ENCODE results near the gene PODN.

Gene PODN

GRCh38 chr1:53031732-53032131 lies 30.3 kb upstream of the PODN start:
- H3K4me1 ChIP-seq (ENCODE audit: control insufficient read depth, insufficient read depth, low read length), result no peaks in the 10 kb centered on the region
- H3K4me3 ChIP-seq (ENCODE audit: low read depth, low read length), result no peak overlapping the region
- no peaks in the 10 kb centered on the region for H3K36me3 ChIP-seq (ENCODE audit: control insufficient read depth, insufficient read depth, low read length)
- H3K9ac ChIP-seq (ENCODE audit: low read depth, low read length), result no peak overlapping the region
- H3K9me3 ChIP-seq (ENCODE audit: control insufficient read depth, insufficient read depth, low read length), result no peaks in the 10 kb centered on the region
- H3K27me3 ChIP-seq (ENCODE audit: control insufficient read depth, insufficient read depth, low read length), result no peaks in the 10 kb centered on the region

DNA sequence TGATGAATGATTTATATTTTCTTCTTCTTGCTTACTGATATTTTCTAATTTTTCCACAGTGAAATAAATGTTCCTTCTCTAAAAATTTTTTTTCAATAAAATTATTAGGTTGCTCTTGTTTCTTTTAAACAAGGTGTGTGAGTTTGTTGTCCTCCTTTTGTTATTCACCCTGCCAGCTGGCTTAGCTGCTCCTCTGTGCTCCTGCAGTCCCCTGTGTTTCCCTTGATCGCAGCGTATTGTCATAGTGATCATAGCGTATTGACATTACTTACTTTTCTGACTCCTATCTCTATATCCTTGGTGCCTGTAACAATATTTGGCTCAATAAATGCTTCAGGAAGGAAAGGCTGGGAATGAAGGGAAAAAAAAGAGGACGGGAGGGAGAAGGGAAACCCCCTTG lies 24.9 kb upstream of the PODN start:
- Histone ChIP-seq H3K27me3 (ENCODE audit: control insufficient read depth, insufficient read depth, low read length) (no peaks in the 10 kb centered on the region), H3K4me3 (ENCODE audit: low read depth, low read length) (no peak overlapping the region), H3K36me3 (ENCODE audit: control insufficient read depth, insufficient read depth, low read length) (no peaks in the 10 kb centered on the region), H3K9me3 (ENCODE audit: control insufficient read depth, insufficient read depth, low read length) (no peaks in the 10 kb centered on the region), H3K9ac (ENCODE audit: low read depth, low read length) (no peak overlapping the region), H3K4me1 (ENCODE audit: control insufficient read depth, insufficient read depth, low read length) (no peaks in the 10 kb centered on the region)

- no peaks in the 10 kb centered on the region for H3K9me3 ChIP-seq (ENCODE audit: control insufficient read depth, insufficient read depth, low read length)
- H3K4me3 ChIP-seq (ENCODE audit: low read depth, low read length), result no peak overlapping the region
- no peaks in the 10 kb centered on the region for H3K36me3 ChIP-seq (ENCODE audit: control insufficient read depth, insufficient read depth, low read length)
- no peaks in the 10 kb centered on the region for H3K27me3 ChIP-seq (ENCODE audit: control insufficient read depth, insufficient read depth, low read length)
- H3K9ac ChIP-seq (ENCODE audit: low read depth, low read length), result no peak overlapping the region
- H3K4me1 ChIP-seq (ENCODE audit: control insufficient read depth, insufficient read depth, low read length), result no peaks in the 10 kb centered on the region
Measured at GRCh38 chr1:53038566-53038965, 23.4 kb upstream of the PODN start.

DNA sequence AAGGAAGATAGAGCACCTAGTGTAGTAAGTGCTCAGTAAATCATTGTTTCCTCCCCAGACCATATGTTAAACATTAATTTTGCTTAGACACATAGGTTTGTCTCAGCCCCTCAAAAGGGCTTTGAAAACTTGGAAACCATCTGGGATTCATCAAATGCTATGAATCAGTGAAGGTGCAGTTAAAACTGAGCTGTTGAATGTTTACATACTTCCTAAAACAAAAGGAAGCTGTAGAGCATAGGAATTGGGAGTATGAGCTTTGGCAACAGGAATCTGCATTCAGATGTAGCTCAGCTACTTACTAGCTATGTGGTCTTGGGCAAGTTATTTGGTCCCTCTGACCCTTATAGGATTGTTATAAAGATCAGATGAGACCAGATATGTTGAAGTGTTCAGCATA lies 18.7 kb upstream of the PODN start:
- H3K27me3 ChIP-seq (ENCODE audit: control insufficient read depth, insufficient read depth, low read length), result no peaks in the 10 kb centered on the region
- H3K4me3 ChIP-seq (ENCODE audit: low read depth, low read length), result no peak overlapping the region
- no peaks in the 10 kb centered on the region for H3K9me3 ChIP-seq (ENCODE audit: control insufficient read depth, insufficient read depth, low read length)
- no peak overlapping the region for H3K9ac ChIP-seq (ENCODE audit: low read depth, low read length)
- H3K4me1 ChIP-seq (ENCODE audit: control insufficient read depth, insufficient read depth, low read length), result no peaks in the 10 kb centered on the region
- no peaks in the 10 kb centered on the region for H3K36me3 ChIP-seq (ENCODE audit: control insufficient read depth, insufficient read depth, low read length)

DNA sequence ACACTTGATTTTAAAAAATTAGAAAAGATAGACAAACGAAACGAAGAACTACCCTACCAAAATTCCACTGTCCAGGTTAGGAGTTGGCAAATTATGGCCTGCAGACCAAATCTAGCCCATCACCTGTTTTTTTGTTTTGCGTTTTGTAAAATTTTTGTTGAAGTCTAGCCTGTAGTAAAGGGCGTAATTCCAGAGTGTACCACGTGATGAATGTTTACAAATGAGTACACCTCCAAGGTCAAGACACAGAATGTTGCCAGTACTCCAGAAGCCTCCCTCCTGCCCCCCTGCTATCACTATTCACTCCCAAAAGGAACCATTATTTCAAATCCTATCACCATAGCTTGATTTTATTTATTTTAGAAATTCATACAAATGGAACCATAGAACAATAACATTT lies 17.1 kb upstream of the PODN start:
- H3K4me1 ChIP-seq (ENCODE audit: control insufficient read depth, insufficient read depth, low read length), result peaks cover 7% of the 10 kb centered on the region
- no peaks in the 10 kb centered on the region for H3K9me3 ChIP-seq (ENCODE audit: control insufficient read depth, insufficient read depth, low read length)
- H3K36me3 ChIP-seq (ENCODE audit: control insufficient read depth, insufficient read depth, low read length), result no peaks in the 10 kb centered on the region
- H3K27me3 ChIP-seq (ENCODE audit: control insufficient read depth, insufficient read depth, low read length), result no peaks in the 10 kb centered on the region
- H3K4me3 ChIP-seq (ENCODE audit: low read depth, low read length), result no peak overlapping the region
- no peak overlapping the region for H3K9ac ChIP-seq (ENCODE audit: low read depth, low read length)

DNA sequence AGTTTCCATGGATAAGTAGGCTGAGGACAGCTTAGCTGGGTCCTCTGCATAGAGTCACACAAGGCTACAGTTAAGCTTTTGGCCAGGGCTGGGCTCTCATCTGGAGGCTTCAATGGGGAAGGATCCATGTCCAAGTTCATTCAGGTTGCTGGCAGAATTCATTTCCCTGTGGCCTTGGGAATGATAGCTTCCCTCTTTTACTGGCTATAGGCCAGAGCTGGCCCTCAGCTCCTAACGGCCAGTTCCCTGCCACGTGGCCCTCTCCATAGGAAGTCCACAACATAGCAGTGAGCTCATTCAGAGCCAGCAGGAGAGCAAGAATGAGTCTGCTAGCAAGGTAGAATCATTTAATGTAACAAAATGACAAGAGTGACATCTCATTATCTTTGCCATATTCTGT lies 15.1 kb upstream of the PODN start:
- Histone ChIP-seq H3K9me3 (ENCODE audit: control insufficient read depth, insufficient read depth, low read length) (no peaks in the 10 kb centered on the region), H3K4me3 (ENCODE audit: low read depth, low read length) (no peak overlapping the region), H3K9ac (ENCODE audit: low read depth, low read length) (no peak overlapping the region), H3K36me3 (ENCODE audit: control insufficient read depth, insufficient read depth, low read length) (no peaks in the 10 kb centered on the region), H3K27me3 (ENCODE audit: control insufficient read depth, insufficient read depth, low read length) (no peaks in the 10 kb centered on the region), H3K4me1 (ENCODE audit: control insufficient read depth, insufficient read depth, low read length) (peaks cover 10% of the 10 kb centered on the region)

- Histone ChIP-seq H3K9me3 (ENCODE audit: control insufficient read depth, insufficient read depth, low read length) (no peaks in the 10 kb centered on the region), H3K27me3 (ENCODE audit: control insufficient read depth, insufficient read depth, low read length) (no peaks in the 10 kb centered on the region), H3K4me3 (ENCODE audit: low read depth, low read length) (no peak overlapping the region), H3K4me1 (ENCODE audit: control insufficient read depth, insufficient read depth, low read length) (peaks cover 10% of the 10 kb centered on the region), H3K9ac (ENCODE audit: low read depth, low read length) (no peak overlapping the region), H3K36me3 (ENCODE audit: control insufficient read depth, insufficient read depth, low read length) (no peaks in the 10 kb centered on the region)
Measured at GRCh38 chr1:53047737-53048736, 14.0 kb upstream of the PODN start.

GRCh38 chr1:53048960-53049573 lies 12.9 kb upstream of the PODN start:
- H3K9me3 ChIP-seq (ENCODE audit: control insufficient read depth, insufficient read depth, low read length), result no peaks in the 10 kb centered on the region
- H3K27me3 ChIP-seq (ENCODE audit: control insufficient read depth, insufficient read depth, low read length), result no peaks in the 10 kb centered on the region
- H3K36me3 ChIP-seq (ENCODE audit: control insufficient read depth, insufficient read depth, low read length), result no peaks in the 10 kb centered on the region
- no peak overlapping the region for H3K9ac ChIP-seq (ENCODE audit: low read depth, low read length)
- H3K4me1 ChIP-seq (ENCODE audit: control insufficient read depth, insufficient read depth, low read length), result peaks cover 10% of the 10 kb centered on the region
- no peak overlapping the region for H3K4me3 ChIP-seq (ENCODE audit: low read depth, low read length)

DNA sequence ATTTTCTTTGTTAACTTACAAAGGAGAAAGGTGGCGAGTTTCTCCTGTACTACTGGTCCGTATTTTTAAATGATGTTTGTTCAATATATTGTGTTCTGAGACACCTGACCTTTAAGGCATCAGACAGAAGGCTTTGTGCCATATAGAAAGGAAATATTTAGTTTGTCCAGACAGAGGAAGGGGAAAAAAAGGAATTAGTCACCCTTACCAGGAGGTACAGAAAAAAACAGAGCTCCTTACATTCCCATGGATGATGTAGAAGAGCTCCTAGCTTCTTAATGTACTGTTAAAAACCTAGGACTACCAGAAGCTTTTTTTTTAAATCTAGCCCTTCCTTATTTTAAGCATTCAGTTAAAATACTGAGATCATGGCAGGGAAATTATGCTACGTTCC lies 12.4 kb upstream of the PODN start:
- Histone ChIP-seq H3K4me1 (ENCODE audit: control insufficient read depth, insufficient read depth, low read length) (peaks cover 10% of the 10 kb centered on the region), H3K36me3 (ENCODE audit: control insufficient read depth, insufficient read depth, low read length) (no peaks in the 10 kb centered on the region), H3K4me3 (ENCODE audit: low read depth, low read length) (no peak overlapping the region), H3K27me3 (ENCODE audit: control insufficient read depth, insufficient read depth, low read length) (no peaks in the 10 kb centered on the region), H3K9me3 (ENCODE audit: control insufficient read depth, insufficient read depth, low read length) (no peaks in the 10 kb centered on the region), H3K9ac (ENCODE audit: low read depth, low read length) (no peak overlapping the region)

DNA sequence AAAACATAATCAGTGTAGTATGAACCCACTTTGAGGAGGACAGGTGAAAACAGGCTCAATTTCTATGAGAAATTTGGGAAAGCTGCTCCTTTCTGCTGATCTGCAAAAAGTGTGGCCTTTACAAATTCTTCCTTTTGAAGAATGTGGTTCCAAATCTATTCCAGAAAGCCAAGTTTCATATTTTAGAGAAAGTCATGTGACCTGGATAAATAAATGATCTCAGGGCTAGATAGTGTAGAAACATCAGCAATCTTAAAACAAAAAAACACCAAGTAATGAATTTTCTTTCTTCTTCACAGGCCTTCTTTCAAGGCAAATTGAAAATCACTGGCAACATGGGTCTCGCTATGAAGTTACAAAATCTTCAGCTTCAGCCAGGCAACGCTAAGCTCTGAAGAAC lies 11.7 kb upstream of the PODN start:
- peaks cover 10% of the 10 kb centered on the region for H3K4me1 ChIP-seq (ENCODE audit: control insufficient read depth, insufficient read depth, low read length)
- no peak overlapping the region for H3K9ac ChIP-seq (ENCODE audit: low read depth, low read length)
- no peak overlapping the region for H3K4me3 ChIP-seq (ENCODE audit: low read depth, low read length)
- H3K36me3 ChIP-seq (ENCODE audit: control insufficient read depth, insufficient read depth, low read length), result no peaks in the 10 kb centered on the region
- no peaks in the 10 kb centered on the region for H3K9me3 ChIP-seq (ENCODE audit: control insufficient read depth, insufficient read depth, low read length)
- H3K27me3 ChIP-seq (ENCODE audit: control insufficient read depth, insufficient read depth, low read length), result no peaks in the 10 kb centered on the region

DNA sequence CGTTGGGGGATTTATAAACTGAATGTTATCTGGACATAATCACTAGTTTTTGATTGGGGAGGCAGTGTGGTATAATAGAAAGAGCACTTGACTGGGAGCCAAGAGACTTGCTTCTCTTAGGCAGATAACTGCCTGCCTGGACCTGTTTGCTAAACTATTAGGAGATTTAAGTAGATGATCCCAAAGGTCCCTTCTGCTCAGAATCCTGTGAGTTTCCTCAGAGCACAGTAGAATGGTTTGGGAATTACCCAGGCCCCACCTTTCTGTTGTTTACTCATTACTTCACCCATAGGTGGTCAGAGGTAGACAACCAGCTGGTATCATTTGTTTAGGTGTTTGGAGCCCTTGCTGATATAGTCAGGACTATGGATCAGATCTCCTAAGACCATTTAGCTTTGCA lies 10.3 kb upstream of the PODN start:
- Histone ChIP-seq H3K4me1 (ENCODE audit: control insufficient read depth, insufficient read depth, low read length) (peaks cover 10% of the 10 kb centered on the region), H3K9me3 (ENCODE audit: control insufficient read depth, insufficient read depth, low read length) (no peaks in the 10 kb centered on the region), H3K27me3 (ENCODE audit: control insufficient read depth, insufficient read depth, low read length) (no peaks in the 10 kb centered on the region), H3K36me3 (ENCODE audit: control insufficient read depth, insufficient read depth, low read length) (no peaks in the 10 kb centered on the region), H3K4me3 (ENCODE audit: low read depth, low read length) (no peak overlapping the region), H3K9ac (ENCODE audit: low read depth, low read length) (no peak overlapping the region)

- peaks cover 31% of the 10 kb centered on the region for H3K27me3 ChIP-seq (ENCODE audit: control insufficient read depth, insufficient read depth, low read length)
- H3K36me3 ChIP-seq (ENCODE audit: control insufficient read depth, insufficient read depth, low read length), result no peaks in the 10 kb centered on the region
Measured at GRCh38 chr1:53057127-53057526, 4.9 kb upstream of the PODN start.

More at GRCh38 chr1:53057127-53057526, 4.9 kb upstream of the PODN start:
- no peak overlapping the region for H3K4me3 ChIP-seq (ENCODE audit: low read depth, low read length)
- no peaks in the 10 kb centered on the region for H3K4me1 ChIP-seq (ENCODE audit: control insufficient read depth, insufficient read depth, low read length)
- no peaks in the 10 kb centered on the region for H3K9me3 ChIP-seq (ENCODE audit: control insufficient read depth, insufficient read depth, low read length)
- H3K9ac ChIP-seq (ENCODE audit: low read depth, low read length), result no peak overlapping the region

Measured in iPS-15b (cell line).